PC-3 (cell line): Measurements from ENCODE around the gene PYM1. TPM values are rescaled to one million over a fixed set of nuclear protein-coding genes. Genes with fewer than 3 reads are reported as not detected.
A peak's percentile ranks its signal among the peaks of the same experiment; 100 is the strongest.

Experiments used
- ATAC-seq: fragments of 200-7000 bp; cut with Tn5 transposase; 2 replicates; pipeline ENCODE4 v1.9.1; 2020; ENCODE audit warnings: mild to moderate bottlenecking, moderate library complexity
- BruUV-seq: library from RNA; stranded (reverse); fragments of 400-500 nt; replicated peaks from 2 replicates; lab custom pipeline; 2021; lab: Mats Ljungman, UMichigan
- CTCF ChIA-PET: fragments of 300-600 bp; sonication (Branson Sonifier 250); formaldehyde crosslinking; loops from one replicate; lab custom pipeline; 2022; ENCODE audit warnings: antibody characterized with exemption; lab: Charles Lee
- POLR2A ChIA-PET: fragments of 300-600 bp; sonication (Branson Sonifier 250); formaldehyde crosslinking; loops from one replicate; lab custom pipeline; 2022; ENCODE audit warnings: antibody characterized with exemption; ENCODE audit not compliant: unreplicated experiment; lab: Charles Lee
- DNase-seq: peaks from one replicate; pipeline ENCODE4 v3.0.0-alpha.2; 2015
- H2AFZ ChIP-seq: fragments of 300-600 bp; sonication (generic); 2 replicates; pipeline ENCODE4 v1.6.0; 2016; ENCODE audit warnings: antibody characterized with exemption, low read length
- H3F3A ChIP-seq: fragments of 300-600 bp; sonication (generic); one replicate; pipeline ENCODE4 v1.6.0; 2017; ENCODE audit warnings: antibody characterized with exemption, low read length, control low read depth, mild to moderate bottlenecking; ENCODE audit not compliant: unreplicated experiment
- H3K27ac ChIP-seq: fragments of 300-600 bp; sonication (generic); 2 replicates; pipeline ENCODE4 v1.5.1; 2016; ENCODE audit warnings: mild to moderate bottlenecking, low read length
- H3K27me3 ChIP-seq: fragments of 300-600 bp; sonication (generic); 2 replicates; pipeline ENCODE4 v1.6.1; 2016; ENCODE audit warnings: low read length, mixed read lengths
- H3K36me3 ChIP-seq: fragments of 300-600 bp; sonication (generic); 2 replicates; pipeline ENCODE4 v1.6.1; 2016; ENCODE audit warnings: low read depth, mixed run types, low read length, mixed read lengths
- H3K4me1 ChIP-seq: fragments of 300-600 bp; sonication (generic); 2 replicates; pipeline ENCODE4 v1.5.1; 2016; ENCODE audit warnings: low read length; ENCODE audit not compliant: insufficient read depth
- H3K4me2 ChIP-seq: fragments of 300-600 bp; sonication (generic); 2 replicates; pipeline ENCODE4 v1.6.0; 2016; ENCODE audit warnings: low read length
- H3K4me3 ChIP-seq: fragments of 300-600 bp; sonication (generic); 2 replicates; pipeline ENCODE4 v1.5.1; 2016; ENCODE audit warnings: mild to moderate bottlenecking, low read length, mixed read lengths
- H3K79me2 ChIP-seq: fragments of 300-600 bp; sonication (generic); 2 replicates; pipeline ENCODE4 v1.6.1; 2017; ENCODE audit warnings: low read length, mixed read lengths
- H3K9ac ChIP-seq: fragments of 300-600 bp; sonication (generic); 2 replicates; pipeline ENCODE4 v1.6.0; 2016; ENCODE audit warnings: mild to moderate bottlenecking, low read length
- H3K9me2 ChIP-seq: fragments of 300-600 bp; sonication (generic); replicated peaks from 2 replicates; pipeline ENCODE4 v1.6.1; 2016; ENCODE audit warnings: mixed run types, low read length, mixed read lengths
- H3K9me3 ChIP-seq: fragments of 300-600 bp; sonication (generic); 2 replicates; pipeline ENCODE4 v1.6.1; 2016; ENCODE audit warnings: low read length, mixed read lengths
- H4K20me1 ChIP-seq: fragments of 300-600 bp; sonication (generic); 2 replicates; pipeline ENCODE4 v1.6.1; 2016; ENCODE audit warnings: low read length, mixed read lengths
- EZH2 ChIP-seq: fragments of 300-600 bp; sonication (generic); IDR thresholded peaks from one replicate; pipeline ENCODE4 v1.6.1; 2017; ENCODE audit warnings: antibody characterized with exemption, mild to moderate bottlenecking, low read length; ENCODE audit not compliant: unreplicated experiment
- EZH2phosphoT487 ChIP-seq: fragments of 300-600 bp; sonication (generic); IDR thresholded peaks from 2 replicates; pipeline ENCODE4 v1.6.1; 2018; ENCODE audit warnings: mild to moderate bottlenecking, antibody characterized with exemption, low read length, borderline replicate concordance
- intact Hi-C: fragments of 100-400 bp; cut with micrococcal nuclease; formaldehyde crosslinking; loops from 2 replicates; pipeline ENCODE4 v1.9.0; 2023
- total RNA-seq: library from RNA; depleted of rRNA; stranded (reverse); fragments of >200 nt; gene quantifications from 2 replicates; pipeline ENCODE4 v1.2.3, GENCODE V29; 2014
- TF ChIP-seq, protein P1 (sequence below): fragments of 300-600 bp; sonication (generic); conservative IDR thresholded peaks from 2 replicates; pipeline ENCODE4 v1.5.1; 2017; ENCODE audit warnings: antibody characterized with exemption, low read depth, mild to moderate bottlenecking, low read length

PYM1 gene
- total RNA-seq, 1 experiment from 2014 or later, result 39.0 TPM

DNA sequence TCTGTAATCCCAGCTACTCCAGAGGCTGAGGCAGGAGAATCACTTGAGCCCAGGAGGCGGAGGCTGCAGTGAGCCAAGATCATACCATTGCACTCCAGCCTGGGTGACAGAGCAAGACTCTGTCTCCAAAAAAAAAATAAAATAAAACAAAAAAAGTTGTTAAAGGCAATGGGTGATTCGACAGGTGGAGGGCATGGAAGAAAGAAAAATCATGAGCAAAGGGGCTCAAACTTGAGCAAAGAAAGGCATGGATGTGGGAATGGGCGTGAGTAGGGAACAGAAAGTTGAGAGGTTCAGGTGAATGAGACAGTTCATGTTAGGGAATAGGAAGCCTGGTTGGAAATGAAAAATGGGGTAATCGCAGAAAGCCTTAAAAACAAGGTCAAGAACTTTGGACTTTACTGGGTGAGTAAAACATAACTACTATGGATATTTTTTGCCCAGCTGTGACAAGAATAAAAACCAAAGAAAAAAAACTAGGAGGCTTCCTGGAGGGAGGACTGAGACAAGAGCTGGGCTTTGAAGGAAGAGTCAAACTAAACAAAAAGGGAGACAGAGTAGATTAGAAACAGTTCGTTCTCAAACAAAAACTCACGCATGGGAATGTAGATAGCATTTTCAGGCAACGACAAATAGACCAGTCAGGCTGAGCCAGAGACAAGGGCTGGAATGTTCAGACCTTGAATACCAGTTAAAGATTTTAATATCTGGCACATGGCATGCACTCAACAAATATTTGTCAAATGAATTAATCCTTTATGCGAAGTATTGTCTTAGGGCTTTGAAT is 18.8 kb downstream of the PYM1 start:
- Histone ChIP-seq H3K9me3 (no peaks in the 10 kb centered on the region), H3K4me1 (peaks cover 10% of the 10 kb centered on the region; the same call in 1 of the 2 replicates), H3K79me2 (0 out of 2 replicates have a peak, but pooled peaks cover 2% of the 10 kb centered on the region), H3K9ac (no peak overlapping the region), H3K27me3 (no peaks in the 10 kb centered on the region), H3F3A (no peaks in the 10 kb centered on the region), H3K4me2 (peak overlapping the region; percentile 2; the same call in 1 of the 2 replicates), H3K36me3 (peaks cover 8% of the 10 kb centered on the region; the same call in 1 of the 2 replicates), H3K27ac (0 out of 2 replicates have a peak overlapping the region, but pooled peaks have one; percentile 12), H3K9me2 (no peaks in the 10 kb centered on the region), H3K4me3 (no peak overlapping the region), H4K20me1 (no peaks in the 10 kb centered on the region), H2AFZ (no peak overlapping the region)
- ChIA-PET POLR2A (interaction anchor here (1.4 kb wide), 1 partner anchor 91 kb away, joined by 4 read pairs; the partner anchor contains the start of genes ORMDL2 and SARNP), CTCF (no interaction called here)
- DNase-seq, result peak; percentile 42
- intact Hi-C loops, result no loop called here
- TF ChIP-seq EZH2phosphoT487 (no peak), EZH2 (no peak)
- TF ChIP-seq, protein P1, sequence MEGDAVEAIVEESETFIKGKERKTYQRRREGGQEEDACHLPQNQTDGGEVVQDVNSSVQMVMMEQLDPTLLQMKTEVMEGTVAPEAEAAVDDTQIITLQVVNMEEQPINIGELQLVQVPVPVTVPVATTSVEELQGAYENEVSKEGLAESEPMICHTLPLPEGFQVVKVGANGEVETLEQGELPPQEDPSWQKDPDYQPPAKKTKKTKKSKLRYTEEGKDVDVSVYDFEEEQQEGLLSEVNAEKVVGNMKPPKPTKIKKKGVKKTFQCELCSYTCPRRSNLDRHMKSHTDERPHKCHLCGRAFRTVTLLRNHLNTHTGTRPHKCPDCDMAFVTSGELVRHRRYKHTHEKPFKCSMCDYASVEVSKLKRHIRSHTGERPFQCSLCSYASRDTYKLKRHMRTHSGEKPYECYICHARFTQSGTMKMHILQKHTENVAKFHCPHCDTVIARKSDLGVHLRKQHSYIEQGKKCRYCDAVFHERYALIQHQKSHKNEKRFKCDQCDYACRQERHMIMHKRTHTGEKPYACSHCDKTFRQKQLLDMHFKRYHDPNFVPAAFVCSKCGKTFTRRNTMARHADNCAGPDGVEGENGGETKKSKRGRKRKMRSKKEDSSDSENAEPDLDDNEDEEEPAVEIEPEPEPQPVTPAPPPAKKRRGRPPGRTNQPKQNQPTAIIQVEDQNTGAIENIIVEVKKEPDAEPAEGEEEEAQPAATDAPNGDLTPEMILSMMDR, result no peak
- ATAC-seq, result peak; percentile 79
- BruUV-seq, result TSS peak; percentile 51

DNA sequence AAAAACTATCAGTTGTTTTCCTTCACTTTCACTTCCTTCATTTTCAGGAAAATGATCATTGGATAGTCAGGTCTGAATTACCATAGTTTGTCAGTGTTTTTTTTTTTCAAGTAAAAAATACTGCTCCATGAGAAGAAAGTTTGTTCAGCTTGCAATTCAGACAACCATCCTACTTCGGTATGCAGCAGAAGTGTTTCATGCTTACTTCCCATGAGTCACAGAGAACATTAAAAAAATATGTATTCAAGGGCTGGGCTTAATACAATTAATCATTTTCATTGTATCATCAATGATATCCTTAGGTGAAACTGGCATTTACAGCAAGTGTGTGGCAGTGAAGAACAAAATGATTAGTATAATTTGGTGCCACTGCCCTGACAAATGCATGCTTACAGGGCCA is 21.6 kb downstream of the PYM1 start:
- no TSS peak for BruUV-seq
- Histone ChIP-seq H3K36me3 (no peaks in the 10 kb centered on the region), H2AFZ (no peak overlapping the region), H3K79me2 (no peaks in the 10 kb centered on the region), H3K4me2 (peak overlapping the region; percentile 56; the same call in 1 of the 2 replicates), H3K27me3 (no peaks in the 10 kb centered on the region), H3K9me2 (no peaks in the 10 kb centered on the region), H3K9ac (no peak overlapping the region), H3K27ac (no peak overlapping the region), H3K9me3 (no peaks in the 10 kb centered on the region), H3K4me3 (no peak overlapping the region), H3F3A (no peaks in the 10 kb centered on the region), H3K4me1 (peaks cover 10% of the 10 kb centered on the region; the same call in 1 of the 2 replicates), H4K20me1 (no peaks in the 10 kb centered on the region)
- ChIA-PET CTCF (interaction anchor here (0.6 kb wide), 1 partner anchor 90 kb away, joined by 3 read pairs; no protein-coding TSS in a partner anchor), POLR2A (interaction anchor here (0.7 kb wide), 1 partner anchor 297 kb away, joined by 13 read pairs; no protein-coding TSS in a partner anchor)
- DNase-seq (peak; percentile 64), ATAC-seq (peak; percentile 79)
- TF ChIP-seq EZH2phosphoT487, result no peak
- TF ChIP-seq EZH2, result no peak
- TF ChIP-seq, protein P1, result no peak
- intact Hi-C loops, result no loop called here
